Measurements from ENCODE around the gene FNDC3A. TPM values are rescaled to one million over a fixed set of nuclear protein-coding genes. Genes with fewer than 3 reads are reported as not detected.

Gene FNDC3A
- total RNA-seq, 4 donors from 2014 or later = 31.3 to 129 (median 69.9) TPM

- Histone ChIP-seq H3K27me3 (no peaks in the 10 kb centered on the region), H3K4me1 (peaks cover 0 to 9% of the 10 kb centered on the region in 2 donors), H3K9me3 (no peaks in the 10 kb centered on the region), H3K36me3 (no peaks in the 10 kb centered on the region), H3K4me3 (peak overlapping the region; percentile 72 to 98), H3K27ac (peak overlapping the region; percentile 92 to 94)
- TF ChIP-seq POLR2A (IDR thresholded peaks at IDR 0.05) = no peak
- TF ChIP-seq, protein P1, sequence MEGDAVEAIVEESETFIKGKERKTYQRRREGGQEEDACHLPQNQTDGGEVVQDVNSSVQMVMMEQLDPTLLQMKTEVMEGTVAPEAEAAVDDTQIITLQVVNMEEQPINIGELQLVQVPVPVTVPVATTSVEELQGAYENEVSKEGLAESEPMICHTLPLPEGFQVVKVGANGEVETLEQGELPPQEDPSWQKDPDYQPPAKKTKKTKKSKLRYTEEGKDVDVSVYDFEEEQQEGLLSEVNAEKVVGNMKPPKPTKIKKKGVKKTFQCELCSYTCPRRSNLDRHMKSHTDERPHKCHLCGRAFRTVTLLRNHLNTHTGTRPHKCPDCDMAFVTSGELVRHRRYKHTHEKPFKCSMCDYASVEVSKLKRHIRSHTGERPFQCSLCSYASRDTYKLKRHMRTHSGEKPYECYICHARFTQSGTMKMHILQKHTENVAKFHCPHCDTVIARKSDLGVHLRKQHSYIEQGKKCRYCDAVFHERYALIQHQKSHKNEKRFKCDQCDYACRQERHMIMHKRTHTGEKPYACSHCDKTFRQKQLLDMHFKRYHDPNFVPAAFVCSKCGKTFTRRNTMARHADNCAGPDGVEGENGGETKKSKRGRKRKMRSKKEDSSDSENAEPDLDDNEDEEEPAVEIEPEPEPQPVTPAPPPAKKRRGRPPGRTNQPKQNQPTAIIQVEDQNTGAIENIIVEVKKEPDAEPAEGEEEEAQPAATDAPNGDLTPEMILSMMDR (IDR thresholded peaks at IDR 0.05) = no peak
- intact Hi-C loops (cut with DNase I; ENCODE audit: low total_unique reads) = no loop called here
- DNase-seq = no peak
Observed at GRCh38 chr13:49248622-49249002, 272.9 kb downstream of the FNDC3A start.

DNA sequence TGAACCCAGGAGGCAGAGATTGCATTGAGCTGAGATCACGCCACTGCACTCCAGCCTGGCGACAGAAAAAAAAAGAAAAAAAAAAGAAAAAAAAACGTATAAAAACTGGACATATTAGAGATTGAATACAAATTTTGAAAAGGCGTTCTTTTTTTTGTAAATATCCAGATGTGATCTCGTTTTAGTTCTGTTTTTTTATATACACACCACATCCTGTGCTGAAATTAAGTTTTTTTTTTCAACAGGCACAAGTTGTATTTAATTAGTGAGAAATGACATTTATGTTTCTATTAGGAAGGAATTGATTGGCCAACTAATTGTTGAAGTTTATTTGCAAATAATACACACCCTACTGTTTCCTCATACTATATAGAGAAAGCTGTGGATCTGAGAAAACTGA lies 275.6 kb downstream of the FNDC3A start:
- intact Hi-C loops (cut with DNase I; ENCODE audit: low total_unique reads) = no loop called here
- TF ChIP-seq, protein P1 (IDR thresholded peaks at IDR 0.05) = no peak
- no peak for TF ChIP-seq POLR2A (IDR thresholded peaks at IDR 0.05)
- no peak overlapping the region for H3K4me3 ChIP-seq
- H3K27me3 ChIP-seq = no peaks in the 10 kb centered on the region
- H3K9me3 ChIP-seq = no peaks in the 10 kb centered on the region
- H3K36me3 ChIP-seq = no peaks in the 10 kb centered on the region
- H3K4me1 ChIP-seq = peaks cover 0 to 9% of the 10 kb centered on the region in 2 donors
- no peak overlapping the region for H3K27ac ChIP-seq
- DNase-seq = no peak

GRCh38 chr13:49253310-49253709 lies 277.6 kb downstream of the FNDC3A start:
- DNase-seq = no peak
- Histone ChIP-seq H3K4me1 (peaks cover 0 to 9% of the 10 kb centered on the region in 2 donors), H3K36me3 (no peaks in the 10 kb centered on the region), H3K4me3 (no peak overlapping the region), H3K27me3 (no peaks in the 10 kb centered on the region), H3K27ac (no peak overlapping the region), H3K9me3 (no peaks in the 10 kb centered on the region)
- TF ChIP-seq, protein P1 (IDR thresholded peaks at IDR 0.05) = no peak
- no peak for TF ChIP-seq POLR2A (IDR thresholded peaks at IDR 0.05)
- intact Hi-C loops (cut with DNase I; ENCODE audit: low total_unique reads) = loop anchor here (1.0 kb wide), 1 partner anchor 28 kb away; no protein-coding TSS in a partner anchor

GRCh38 chr13:49254007-49254406 lies 278.3 kb downstream of the FNDC3A start:
- Histone ChIP-seq H3K36me3 (no peaks in the 10 kb centered on the region), H3K4me3 (no peak overlapping the region), H3K9me3 (no peaks in the 10 kb centered on the region), H3K27me3 (no peaks in the 10 kb centered on the region), H3K27ac (no peak overlapping the region), H3K4me1 (peaks cover 0 to 8% of the 10 kb centered on the region in 2 donors)
- TF ChIP-seq, protein P1 (IDR thresholded peaks at IDR 0.05) = no peak
- TF ChIP-seq POLR2A (IDR thresholded peaks at IDR 0.05) = no peak
- intact Hi-C loops (cut with DNase I; ENCODE audit: low total_unique reads) = no loop called here
- DNase-seq = no peak

DNA sequence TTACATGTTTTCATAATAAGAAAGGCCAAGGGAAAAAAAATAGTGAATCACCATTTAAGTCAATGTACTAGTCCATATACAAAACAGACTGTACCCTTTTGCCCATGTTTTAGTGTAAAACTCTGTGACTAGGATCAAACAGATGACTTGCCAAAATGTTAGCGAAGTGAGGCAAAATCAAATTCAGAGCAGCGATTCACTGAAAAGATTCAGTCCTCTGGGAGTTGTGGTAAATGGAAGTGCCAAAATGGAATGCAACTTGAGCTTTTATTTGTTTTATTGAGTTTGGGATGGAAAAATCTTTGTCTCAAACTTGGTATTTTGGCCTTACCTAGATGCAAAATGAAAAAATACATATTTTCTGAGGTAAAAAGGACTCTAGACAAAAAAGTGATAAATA lies 281.1 kb downstream of the FNDC3A start:
- H3K4me3 ChIP-seq = no peak overlapping the region
- no peaks in the 10 kb centered on the region for H3K27me3 ChIP-seq
- intact Hi-C loops (cut with DNase I; ENCODE audit: low total_unique reads) = no loop called here
- no peaks in the 10 kb centered on the region for H3K9me3 ChIP-seq
- H3K27ac ChIP-seq = no peak overlapping the region
- no peak for TF ChIP-seq POLR2A (IDR thresholded peaks at IDR 0.05)
- TF ChIP-seq, protein P1 (IDR thresholded peaks at IDR 0.05) = no peak
- H3K36me3 ChIP-seq = no peaks in the 10 kb centered on the region
- no peaks in the 10 kb centered on the region for H3K4me1 ChIP-seq
- DNase-seq = no peak
